K562 treated with DMSO at 1 percent for 48 hours (cell line): ENCODE data around the gene ZDHHC17. TPM values are rescaled to one million over a fixed set of nuclear protein-coding genes. Genes with fewer than 3 reads are reported as not detected.

Experiments
- total RNA-seq: library from RNA; unstranded; fragments of 300-600 nt; gene quantifications from 2 replicates; pipeline ENCODE4 v1.2.3, GENCODE V29; 2022; ENCODE audit warnings: low replicate concordance; ENCODE audit errors: extremely low read depth

The ZDHHC17 gene
- total RNA-seq, result not detected in 2 replicates

GRCh38 chr12:76763746-76764675, at the start of gene ZDHHC17:
Gene ZDHHC17 (plus strand): TSS chr12:76764115. CDS start chr12:76764237, 122 bp downstream.

GRCh38 chr12:76878899-76879709, 115.2 kb downstream of the ZDHHC17 start, which contains the start of gene CSRP2:
Gene CSRP2 (minus strand): TSS chr12:76879019. CDS start chr12:76866260, 12,759 bp downstream.

Other genes starting within 250 kb of the ZDHHC17 start
- gene OSBPL8, start 204.3 kb upstream of the ZDHHC17 start, total RNA-seq, result not detected in 2 replicates
- gene CSRP2, start 114.9 kb downstream of the ZDHHC17 start, total RNA-seq, result not detected in 2 replicates